GM12878 (cell line): ENCODE results near the gene CPLX1. TPM values are rescaled to one million over a fixed set of nuclear protein-coding genes. Genes with fewer than 3 reads are reported as not detected.

ENCODE experiments used
- ATAC-seq: fragments of 200-7000 bp; cut with Tn5 transposase; 3 replicates; pipeline ENCODE4 v1.9.1; 2020; ENCODE audit warnings: mild to moderate bottlenecking, moderate library complexity
- BruUV-seq: library from RNA; stranded (reverse); fragments of 400-500 nt; replicated peaks from 2 replicates; lab custom pipeline; 2021; lab: Mats Ljungman, UMichigan
- CTCF ChIA-PET: fragments of 300-600 bp; sonication (Branson Sonifier 250); formaldehyde crosslinking; extraction: SDS; loops from one replicate; lab custom pipeline; 2021; ENCODE audit warnings: inconsistent platforms; lab: Yijun Ruan, JAX
- POLR2A ChIA-PET: fragments of 350-600 bp; formaldehyde crosslinking; extraction: SDS; loops from one replicate; lab custom pipeline; 2021; ENCODE audit warnings: inconsistent platforms; lab: Charles Lee
- RAD21 ChIA-PET: fragments of 300-600 bp; sonication (Branson Sonifier 250); formaldehyde crosslinking; loops from one replicate; lab custom pipeline; 2023; ENCODE audit warnings: antibody characterized with exemption; ENCODE audit not compliant: unreplicated experiment; lab: Charles Lee
- SMC1A ChIA-PET: fragments of 300-600 bp; sonication (Branson Sonifier 250); formaldehyde crosslinking; loops from one replicate; lab custom pipeline; 2023; ENCODE audit not compliant: unreplicated experiment, uncharacterized antibody; lab: Charles Lee
- DNase-seq: peaks from one replicate; pipeline ENCODE4 v3.0.0-alpha.2; 2011; ENCODE audit warnings: low read depth, low spot score
- FAIRE-seq: peaks from 3 replicates; lab custom pipeline; 2011; peaks lifted over from hg19 to GRCh38; lab: Jason Lieb, UNC
- H2AFZ ChIP-seq: 2 replicates; pipeline ENCODE4 v1.6.0; 2011; ENCODE audit warnings: low read depth, low read length, control low read depth; ENCODE audit not compliant: control insufficient read depth
- H3K27ac ChIP-seq: 2 replicates; pipeline ENCODE4 v1.5.1; 2011; ENCODE audit warnings: control low read depth; ENCODE audit not compliant: control insufficient read depth, insufficient read depth
- H3K27me3 ChIP-seq, 2 experiments: replicated peaks in 1 of 2; 2 replicates each; pipeline versions ENCODE4 v1.6.0 to v1.6.1; 2011; ENCODE audit warnings: low read length in 1 of 2; ENCODE audit not compliant: control insufficient read depth in 2 of 2, insufficient read depth in 2 of 2
- H3K36me3 ChIP-seq, 2 experiments: 2 replicates each; pipeline ENCODE4 v1.5.1; 2011; ENCODE audit warnings: low read length in 1 of 2; ENCODE audit not compliant: control insufficient read depth in 2 of 2, insufficient read depth in 2 of 2
- H3K4me1 ChIP-seq: 2 replicates; pipeline ENCODE4 v1.6.1; 2011; ENCODE audit warnings: mild to moderate bottlenecking, low read length, moderate library complexity, mixed read lengths; ENCODE audit not compliant: control insufficient read depth, insufficient read depth
- H3K4me2 ChIP-seq: 2 replicates; pipeline ENCODE4 v1.6.0; 2011; ENCODE audit warnings: control low read depth; ENCODE audit not compliant: control insufficient read depth, insufficient read depth
- H3K4me3 ChIP-seq: fragments of 200-600 bp; sonication (generic); 2 replicates; pipeline ENCODE4 v1.5.1; 2016
- H3K79me2 ChIP-seq: 2 replicates; pipeline ENCODE4 v1.6.0; 2011; ENCODE audit warnings: low read length; ENCODE audit not compliant: control insufficient read depth, insufficient read depth
- H3K9ac ChIP-seq: 2 replicates; pipeline ENCODE4 v1.8.0; 2011; ENCODE audit warnings: low read length, control low read depth, mixed read lengths; ENCODE audit not compliant: control insufficient read depth, insufficient read depth
- H3K9me3 ChIP-seq: replicated peaks from 3 replicates; pipeline ENCODE4 v1.5.1; 2011; ENCODE audit warnings: mild to moderate bottlenecking, low read length; ENCODE audit not compliant: control insufficient read depth, insufficient read depth
- H4K20me1 ChIP-seq: 2 replicates; pipeline ENCODE4 v1.6.0; 2011; ENCODE audit not compliant: control insufficient read depth, insufficient read depth
- CBFB ChIP-seq: IDR thresholded peaks from 2 replicates; pipeline ENCODE4 v1.6.1; 2016; ENCODE audit warnings: antibody characterized with exemption, low read depth
- CEBPB ChIP-seq, 2 experiments: fragments of 150-350 bp in 1 of 2; IDR thresholded peaks; 2 replicates each; pipeline ENCODE4 v1.6.1; 2012 to 2014; ENCODE audit warnings: low read depth in 2 of 2, low read length in 2 of 2, borderline replicate concordance in 1 of 2, inconsistent platforms in 1 of 2
- E2F8 ChIP-seq: fragments of 450-650 bp; IDR thresholded peaks from 2 replicates; pipeline ENCODE4 v1.6.1; 2018; ENCODE audit warnings: mild to moderate bottlenecking, low read depth, moderate library complexity; ENCODE audit not compliant: partially characterized antibody
- ETV6 ChIP-seq, 2 experiments: fragments of 450-650 bp in 1 of 2; IDR thresholded peaks in 1 of 2; conservative IDR thresholded peaks in 1 of 2; 2 replicates each; pipeline ENCODE4 v1.6.1; 2014; ENCODE audit warnings: antibody characterized with exemption in 1 of 2, borderline replicate concordance in 1 of 2, low read depth in 1 of 2, mild to moderate bottlenecking in 1 of 2, moderate library complexity in 1 of 2
- FOXM1 ChIP-seq: IDR thresholded peaks from 2 replicates; pipeline ENCODE4 v1.6.1; 2012; ENCODE audit warnings: low read depth, mild to moderate bottlenecking, inconsistent platforms, low read length, moderate library complexity
- KAT2A ChIP-seq: conservative IDR thresholded peaks from 2 replicates; pipeline ENCODE4 v1.6.1; 2011; ENCODE audit warnings: low read depth, low read length; ENCODE audit not compliant: control insufficient read depth
- NFXL1 ChIP-seq: fragments of 450-650 bp; IDR thresholded peaks from 2 replicates; pipeline ENCODE4 v1.6.1; 2017; ENCODE audit warnings: antibody characterized with exemption, mild to moderate bottlenecking, borderline replicate concordance
- RELA ChIP-seq: fragments of 450-650 bp; IDR thresholded peaks from 2 replicates; pipeline ENCODE4 v1.8.0; 2014; ENCODE audit warnings: borderline replicate concordance; ENCODE audit not compliant: partially characterized antibody
- SMC3 ChIP-seq: IDR thresholded peaks from 2 replicates; pipeline ENCODE4 v1.6.1; 2011; ENCODE audit warnings: low read length, improper control_type of control experiment, borderline replicate concordance
- SRF ChIP-seq, 2 experiments: IDR thresholded peaks; 2 replicates each; pipeline ENCODE4 v1.6.1; 2011; ENCODE audit warnings: low read depth in 2 of 2, low read length in 2 of 2, mild to moderate bottlenecking in 1 of 2, moderate library complexity in 1 of 2
- TAF1 ChIP-seq: IDR thresholded peaks from 2 replicates; pipeline ENCODE4 v1.6.1; 2011; ENCODE audit warnings: mild to moderate bottlenecking, low read depth, low read length, borderline replicate concordance
- ZNF207 ChIP-seq: fragments of 450-650 bp; IDR thresholded peaks from 2 replicates; pipeline ENCODE4 v1.6.1; 2014; ENCODE audit warnings: antibody characterized with exemption, mild to moderate bottlenecking, borderline replicate concordance
- ZNF592 ChIP-seq: fragments of 450-650 bp; IDR thresholded peaks from 2 replicates; pipeline ENCODE4 v1.6.1; 2017; ENCODE audit warnings: mild to moderate bottlenecking, moderate library complexity
- WGBS: methylation state at CpG from one replicate; pipeline ENCODE4 v1.1.6; 2016; ENCODE audit warnings: low lambda C conversion rate; ENCODE audit not compliant: insufficient replicate concordance, insufficient coverage; ENCODE audit errors: missing lambda C conversion rate; 5-methylcytosine and 5-hydroxymethylcytosine counted together
- in situ Hi-C: fragments of 300-500 bp; cut with MboI; formaldehyde crosslinking; loops from 9 replicates; pipeline ENCODE4 v1.14.3; 2018; ENCODE audit warnings: mixed read lengths
- intact Hi-C: fragments of 100-400 bp; cut with micrococcal nuclease; formaldehyde crosslinking; loops from one replicate; pipeline ENCODE4 v1.14.2; 2022; ENCODE audit not compliant: unreplicated experiment
- polyA plus RNA-seq, 11 experiments: library from polyadenylated mRNA; depleted of rRNA in 4 of 11; unstranded in 6 of 11; stranded (reverse) in 5 of 11; fragments of >200 nt; fragmentation: Nextera tagmentation in 4 of 11; fragmentation: Illumina TruSeq in 1 of 11; extraction: Ambion mirVana in 4 of 11; extraction: Trizol in 1 of 11; gene quantifications; 1 replicate in 1 of 11; 2 replicates in 10 of 11; pipeline versions ENCODE4 v1.2.1 to v1.2.3, GENCODE V29; 2011 to 2016; ENCODE audit warnings: inconsistent platforms in 2 of 11, missing spikeins in 2 of 11, low read depth in 1 of 11
- total RNA-seq, 4 experiments: library from RNA; depleted of rRNA in 3 of 4; stranded (reverse); fragments of >200 nt in 3 of 4; fragmentation: Illumina TruSeq in 1 of 4; extraction: Trizol in 1 of 4; gene quantifications; 2 replicates each; pipeline versions ENCODE4 v1.2.1 to v1.2.3, GENCODE V29; 2013 to 2021
- TF ChIP-seq, protein P1 (sequence below): fragments of 450-650 bp; IDR thresholded peaks from 2 replicates; pipeline ENCODE4 v1.6.1; 2017; ENCODE audit warnings: antibody characterized with exemption, mild to moderate bottlenecking, moderate library complexity

Gene CPLX1
- total and polyA plus RNA-seq, 10 of the 15 experiments (the other 5 are each of a cell fraction or from before 2014, with no cell fraction given): 0.04 to 1.2 (median 0.13) TPM; not detected in 5

DNA sequence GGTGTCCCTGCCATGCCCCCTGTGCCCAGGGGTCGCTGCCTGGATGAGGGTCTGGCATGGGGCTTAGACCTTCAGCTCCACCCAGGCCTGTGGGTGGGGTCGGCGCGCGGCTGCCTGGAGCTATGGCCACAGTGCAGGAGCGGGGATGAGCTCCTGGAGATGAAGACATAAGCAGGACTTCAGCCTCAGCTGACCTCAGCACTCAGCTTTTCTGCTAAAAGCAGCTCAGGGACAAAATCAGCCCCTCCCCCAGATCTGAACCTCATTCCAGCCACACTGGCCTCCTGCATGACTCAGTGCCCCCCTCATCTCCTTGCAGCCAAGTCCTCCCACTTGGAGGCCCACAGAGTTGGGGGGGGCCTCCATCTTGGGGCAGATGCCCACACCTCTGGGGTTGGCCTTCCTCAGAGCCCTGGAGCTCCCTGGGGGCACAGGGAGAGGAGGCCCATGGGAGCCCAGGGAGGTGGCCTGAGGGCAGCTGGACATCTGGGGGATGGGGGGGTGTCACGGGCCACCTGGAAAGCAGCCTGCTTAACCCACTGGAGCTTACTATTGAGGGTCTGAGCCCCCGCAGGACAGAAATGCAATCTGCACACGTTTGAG is 19.4 kb upstream of the CPLX1 start:
- Histone ChIP-seq H3K27me3 (no peaks in the 10 kb centered on the region), H3K4me3 (no peak overlapping the region), H3K79me2 (no peaks in the 10 kb centered on the region), H3K27ac (no peak overlapping the region), H3K4me2 (no peak overlapping the region), H3K9ac (no peak overlapping the region), H2AFZ (no peak overlapping the region), H4K20me1 (no peaks in the 10 kb centered on the region), H3K9me3 (peaks cover 6% of the 10 kb centered on the region; the same call in 2 of the 3 replicates), H3K4me1 (no peaks in the 10 kb centered on the region), H3K36me3 (peaks cover 0 to 2% of the 10 kb centered on the region in 2 experiments; a peak in 3 of 4 replicates)
- ChIA-PET SMC1A (no interaction called here), CTCF (no interaction called here), RAD21 (no interaction called here), POLR2A (no interaction called here)
- DNase-seq (no peak), ATAC-seq (no peak), FAIRE-seq (no peak)
- in situ Hi-C loops: no loop called here
- WGBS: 95% methylated on average over 9 of the region's 9 CpGs
- BruUV-seq: no TSS peak
- intact Hi-C loops: no loop called here
- no peak for TF ChIP-seq SRF (IDR thresholded peaks at IDR 0.05; ENCODE audit: low read depth in 2 of 2, low read length in 2 of 2)
- TF ChIP-seq, protein P1, sequence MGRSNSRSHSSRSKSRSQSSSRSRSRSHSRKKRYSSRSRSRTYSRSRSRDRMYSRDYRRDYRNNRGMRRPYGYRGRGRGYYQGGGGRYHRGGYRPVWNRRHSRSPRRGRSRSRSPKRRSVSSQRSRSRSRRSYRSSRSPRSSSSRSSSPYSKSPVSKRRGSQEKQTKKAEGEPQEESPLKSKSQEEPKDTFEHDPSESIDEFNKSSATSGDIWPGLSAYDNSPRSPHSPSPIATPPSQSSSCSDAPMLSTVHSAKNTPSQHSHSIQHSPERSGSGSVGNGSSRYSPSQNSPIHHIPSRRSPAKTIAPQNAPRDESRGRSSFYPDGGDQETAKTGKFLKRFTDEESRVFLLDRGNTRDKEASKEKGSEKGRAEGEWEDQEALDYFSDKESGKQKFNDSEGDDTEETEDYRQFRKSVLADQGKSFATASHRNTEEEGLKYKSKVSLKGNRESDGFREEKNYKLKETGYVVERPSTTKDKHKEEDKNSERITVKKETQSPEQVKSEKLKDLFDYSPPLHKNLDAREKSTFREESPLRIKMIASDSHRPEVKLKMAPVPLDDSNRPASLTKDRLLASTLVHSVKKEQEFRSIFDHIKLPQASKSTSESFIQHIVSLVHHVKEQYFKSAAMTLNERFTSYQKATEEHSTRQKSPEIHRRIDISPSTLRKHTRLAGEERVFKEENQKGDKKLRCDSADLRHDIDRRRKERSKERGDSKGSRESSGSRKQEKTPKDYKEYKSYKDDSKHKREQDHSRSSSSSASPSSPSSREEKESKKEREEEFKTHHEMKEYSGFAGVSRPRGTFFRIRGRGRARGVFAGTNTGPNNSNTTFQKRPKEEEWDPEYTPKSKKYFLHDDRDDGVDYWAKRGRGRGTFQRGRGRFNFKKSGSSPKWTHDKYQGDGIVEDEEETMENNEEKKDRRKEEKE: no peak
- no peak for TF ChIP-seq ZNF207
- TF ChIP-seq E2F8: no peak
- TF ChIP-seq SMC3: no peak
- TF ChIP-seq CBFB: no peak
- TF ChIP-seq FOXM1: no peak
- TF ChIP-seq ETV6 (conservative IDR thresholded peaks at IDR 0.05 in 1 of 2, IDR thresholded peaks at IDR 0.05 in 1 of 2; ENCODE audit: borderline replicate concordance in 1 of 2, low read depth in 1 of 2): no peak
- TF ChIP-seq CEBPB (IDR thresholded peaks at IDR 0.05; ENCODE audit: borderline replicate concordance in 1 of 2, low read depth in 2 of 2, low read length in 2 of 2): no peak
- no peak for TF ChIP-seq TAF1
- TF ChIP-seq ZNF592: no peak
- TF ChIP-seq RELA: no peak
- no peak for TF ChIP-seq NFXL1
- TF ChIP-seq KAT2A: no peak
